GM06990 (cell line): ENCODE results near the gene ENTPD2.

Experiments used
- DNase-seq: peaks from one replicate; pipeline ENCODE4 v3.0.0-alpha.2; 2011; ENCODE audit not compliant: insufficient read length; ENCODE audit errors: extremely low read depth
- H3K27me3 ChIP-seq: replicated peaks from 2 replicates; pipeline ENCODE4 v1.6.0; 2011; ENCODE audit warnings: low read length; ENCODE audit not compliant: control insufficient read depth, insufficient read depth
- H3K36me3 ChIP-seq: 2 replicates; pipeline ENCODE4 v1.5.1; 2011; ENCODE audit warnings: low read length; ENCODE audit not compliant: control insufficient read depth, insufficient read depth
- H3K4me3 ChIP-seq: replicated peaks from 2 replicates; pipeline ENCODE4 v1.5.1; 2011; ENCODE audit warnings: low read depth, mild to moderate bottlenecking, control low read depth, low read length
- TF ChIP-seq, protein P1 (sequence below): IDR thresholded peaks from 2 replicates; pipeline ENCODE4 v1.5.1; 2011; ENCODE audit warnings: low read length, control low read depth, mild to moderate bottlenecking, inconsistent platforms; ENCODE audit not compliant: insufficient read depth, poor library complexity, severe bottlenecking

ENTPD2 gene

DNA sequence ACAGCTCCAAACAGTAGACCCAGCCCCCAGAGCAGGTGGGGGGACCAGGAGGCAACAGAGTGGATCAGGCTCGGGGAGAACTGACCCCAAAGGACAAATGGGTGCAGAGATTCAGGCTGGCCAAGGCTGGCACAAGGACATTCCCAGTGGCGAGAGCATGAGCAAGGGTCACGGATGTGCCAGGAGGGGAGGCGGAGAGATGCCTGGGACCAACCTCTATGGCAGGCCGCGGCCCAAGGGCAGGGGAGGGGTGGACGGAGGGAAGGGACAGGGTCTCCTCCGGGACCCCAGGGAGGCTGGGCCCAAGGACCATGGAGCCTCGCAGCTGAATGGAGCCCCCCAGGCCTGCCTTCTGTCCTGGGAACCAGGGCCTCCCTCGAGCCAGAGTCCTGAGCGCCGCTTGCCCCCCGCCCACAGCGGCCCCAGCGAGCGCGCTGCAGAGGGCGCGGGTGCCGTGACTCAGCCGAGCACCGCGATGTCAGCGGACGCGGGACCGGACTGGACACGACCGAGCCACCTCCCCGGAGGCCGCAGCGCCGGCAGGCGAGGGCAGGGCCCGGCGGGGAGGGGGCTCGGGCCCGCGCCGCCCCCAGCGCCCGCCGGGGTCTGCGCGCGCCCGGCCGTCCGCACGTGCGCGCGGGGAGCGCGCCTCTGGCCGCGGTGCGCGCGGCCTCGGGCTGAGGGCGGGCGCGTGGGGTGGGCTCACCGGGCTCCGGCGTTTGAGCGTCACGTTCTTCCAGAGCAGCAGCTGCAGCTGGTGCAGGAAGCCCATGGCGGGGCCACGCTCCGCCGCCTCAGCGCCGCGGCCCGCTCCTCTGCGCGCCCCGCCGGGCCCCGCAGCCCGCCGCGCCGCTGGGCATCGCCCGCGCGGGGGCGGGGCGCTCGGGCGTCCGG is 26.2 kb downstream of the ENTPD2 start, which contains the start of gene ABCA2:
TSS of gene ABCA2 (minus strand) at position 869 of the 894 bp plus-strand sequence. CDS start at position 772, 97 bp downstream.
- no peak for DNase-seq
- no peaks in the 10 kb centered on the region; the same call in 1 of the 2 replicates for H3K27me3 ChIP-seq
- H3K36me3 ChIP-seq, result no peaks in the 10 kb centered on the region
- TF ChIP-seq, protein P1, sequence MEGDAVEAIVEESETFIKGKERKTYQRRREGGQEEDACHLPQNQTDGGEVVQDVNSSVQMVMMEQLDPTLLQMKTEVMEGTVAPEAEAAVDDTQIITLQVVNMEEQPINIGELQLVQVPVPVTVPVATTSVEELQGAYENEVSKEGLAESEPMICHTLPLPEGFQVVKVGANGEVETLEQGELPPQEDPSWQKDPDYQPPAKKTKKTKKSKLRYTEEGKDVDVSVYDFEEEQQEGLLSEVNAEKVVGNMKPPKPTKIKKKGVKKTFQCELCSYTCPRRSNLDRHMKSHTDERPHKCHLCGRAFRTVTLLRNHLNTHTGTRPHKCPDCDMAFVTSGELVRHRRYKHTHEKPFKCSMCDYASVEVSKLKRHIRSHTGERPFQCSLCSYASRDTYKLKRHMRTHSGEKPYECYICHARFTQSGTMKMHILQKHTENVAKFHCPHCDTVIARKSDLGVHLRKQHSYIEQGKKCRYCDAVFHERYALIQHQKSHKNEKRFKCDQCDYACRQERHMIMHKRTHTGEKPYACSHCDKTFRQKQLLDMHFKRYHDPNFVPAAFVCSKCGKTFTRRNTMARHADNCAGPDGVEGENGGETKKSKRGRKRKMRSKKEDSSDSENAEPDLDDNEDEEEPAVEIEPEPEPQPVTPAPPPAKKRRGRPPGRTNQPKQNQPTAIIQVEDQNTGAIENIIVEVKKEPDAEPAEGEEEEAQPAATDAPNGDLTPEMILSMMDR, result no peak
- peak within 1 kb of the TSS; percentile 55 for H3K4me3 ChIP-seq

DNA sequence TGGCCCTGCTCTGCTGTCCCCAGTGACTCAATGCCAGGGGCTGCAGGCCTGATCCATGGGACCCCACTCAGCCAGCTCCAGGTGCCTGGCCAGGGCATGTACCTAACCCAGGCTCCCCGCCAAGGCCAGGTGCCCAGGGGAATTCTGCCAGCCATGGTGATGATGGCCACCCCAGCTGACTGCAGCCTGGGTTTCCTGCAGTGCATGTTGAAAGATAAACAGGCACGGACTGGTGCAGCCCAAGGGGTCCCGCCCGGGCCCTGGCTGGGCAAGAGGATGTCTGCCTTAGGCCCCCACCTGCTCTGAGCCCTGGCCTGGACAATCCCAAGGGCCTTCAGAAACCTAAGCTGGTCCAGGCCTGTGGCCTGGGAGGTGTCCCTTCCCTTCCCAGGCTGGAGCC is 27.0 kb downstream of the ENTPD2 start:
- no peak for DNase-seq
- no peak overlapping the region for H3K4me3 ChIP-seq
- TF ChIP-seq, protein P1, result no peak
- H3K27me3 ChIP-seq, result no peaks in the 10 kb centered on the region; the same call in 1 of the 2 replicates
- H3K36me3 ChIP-seq, result no peaks in the 10 kb centered on the region

DNA sequence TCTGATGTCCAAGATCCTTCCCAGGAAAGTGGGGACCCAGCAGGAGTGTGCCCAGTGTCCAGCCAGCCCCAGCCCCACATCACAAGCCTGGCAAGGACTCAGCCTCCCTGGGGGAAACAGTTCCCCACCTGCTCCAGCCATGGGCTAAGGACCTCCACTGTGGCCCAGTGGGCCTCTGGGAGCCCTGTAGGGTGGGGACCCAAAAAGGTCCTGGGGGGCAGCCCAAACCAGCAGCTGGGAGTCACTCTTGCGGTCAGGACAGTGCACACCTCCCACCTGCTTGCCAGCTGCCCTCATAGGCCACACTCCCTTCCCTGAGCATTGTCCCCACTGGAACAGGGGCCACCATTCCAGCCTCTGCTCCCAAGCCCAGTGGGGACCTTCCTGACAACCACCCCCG is 27.5 kb downstream of the ENTPD2 start:
- Histone ChIP-seq H3K4me3 (no peak overlapping the region), H3K27me3 (no peaks in the 10 kb centered on the region; the same call in 1 of the 2 replicates), H3K36me3 (no peaks in the 10 kb centered on the region)
- no peak for DNase-seq
- TF ChIP-seq, protein P1, result no peak

DNA sequence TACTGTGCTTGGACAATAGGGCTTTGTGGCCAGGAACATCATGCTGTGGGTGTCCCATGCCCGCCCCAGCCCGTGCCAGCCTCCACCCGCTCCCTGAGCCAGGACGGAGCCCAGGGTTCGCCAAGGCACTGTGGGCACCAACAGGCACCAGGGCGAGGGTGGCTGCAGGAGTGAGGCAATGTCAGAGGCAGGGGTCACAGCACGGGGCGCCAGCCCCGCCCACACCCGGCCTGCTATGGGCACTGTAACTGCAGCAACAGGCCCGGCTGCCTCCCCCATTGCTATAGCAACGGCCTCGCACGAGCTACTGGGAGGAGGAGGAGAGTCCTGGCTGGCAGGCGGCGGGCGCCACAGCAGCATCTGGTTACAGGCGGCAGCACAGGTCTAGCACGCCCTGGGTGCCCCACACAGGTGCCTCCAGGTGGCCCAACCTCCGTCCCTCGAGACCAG is 28.3 kb downstream of the ENTPD2 start:
- no peak overlapping the region for H3K4me3 ChIP-seq
- TF ChIP-seq, protein P1, result no peak
- H3K27me3 ChIP-seq, result no peaks in the 10 kb centered on the region; the same call in 1 of the 2 replicates
- DNase-seq, result no peak
- no peaks in the 10 kb centered on the region for H3K36me3 ChIP-seq

DNA sequence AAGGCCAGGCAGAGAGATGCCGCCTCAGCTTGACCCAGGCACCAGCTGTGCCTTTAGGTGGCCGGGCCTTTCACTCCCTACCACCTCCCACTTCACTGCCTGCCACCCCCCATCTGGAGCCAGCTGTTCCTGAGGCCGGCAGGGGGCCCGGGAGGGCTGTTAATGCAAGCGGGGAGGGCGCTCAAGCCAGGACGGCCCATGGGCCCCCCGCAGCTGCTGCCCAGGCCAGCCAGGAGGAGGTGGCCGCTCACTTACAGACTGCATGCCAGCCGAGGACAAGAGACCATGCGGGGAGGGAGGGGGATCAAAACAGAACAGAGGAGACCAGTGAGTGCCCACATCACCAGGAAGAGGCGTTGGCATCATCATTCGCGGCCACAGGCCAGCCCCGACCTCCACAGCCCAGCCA is 30.3 kb downstream of the ENTPD2 start:
- no peak for DNase-seq
- H3K27me3 ChIP-seq, result no peaks in the 10 kb centered on the region; the same call in 1 of the 2 replicates
- no peak overlapping the region for H3K4me3 ChIP-seq
- H3K36me3 ChIP-seq, result no peaks in the 10 kb centered on the region
- TF ChIP-seq, protein P1, result no peak
